ENCODE measurements around the gene IGF1R.

GRCh38 chr15:98827217-98827616 is 178.9 kb downstream of the IGF1R start:
- TF ChIP-seq CTCF (IDR thresholded peaks at IDR 0.05) (no peak), EZH2 (IDR thresholded peaks at IDR 0.05) (no peak), EZH2phosphoT487 (IDR thresholded peaks at IDR 0.05) (no peak)

Measured in neural progenitor cell (in vitro differentiated cells).